CD4-positive, alpha-beta T cell treated with Interleukin-4 for 4 hours (primary cell): ENCODE data around the gene AFG3L2.

Source experiments
- DNase-seq: peaks from one replicate; pipeline ENCODE4 v3.0.0-alpha.2; 2020

The AFG3L2 gene

GRCh38 chr18:12299862-12300261, 77.2 kb downstream of the AFG3L2 start:
- DNase-seq = no peak

GRCh38 chr18:12296457-12296856, 80.6 kb downstream of the AFG3L2 start:
- DNase-seq = no peak

GRCh38 chr18:12296087-12296403, 81.0 kb downstream of the AFG3L2 start:
- no peak for DNase-seq

GRCh38 chr18:12295389-12296086, 81.5 kb downstream of the AFG3L2 start:
- no peak for DNase-seq

- no peak for DNase-seq
Observed at GRCh38 chr18:12293831-12294230, 83.2 kb downstream of the AFG3L2 start.

GRCh38 chr18:12291690-12292089, 85.3 kb downstream of the AFG3L2 start:
- DNase-seq = no peak

GRCh38 chr18:12291161-12291560, 85.9 kb downstream of the AFG3L2 start:
- no peak for DNase-seq

- DNase-seq = no peak
Observed at GRCh38 chr18:12290086-12290485, 86.9 kb downstream of the AFG3L2 start.

- DNase-seq = no peak
Observed at GRCh38 chr18:12288403-12288755, 88.6 kb downstream of the AFG3L2 start.

- no peak for DNase-seq
Observed at GRCh38 chr18:12287684-12288402, 89.2 kb downstream of the AFG3L2 start.

GRCh38 chr18:12287131-12287681, 89.8 kb downstream of the AFG3L2 start:
- no peak for DNase-seq

GRCh38 chr18:12283666-12284065, 93.4 kb downstream of the AFG3L2 start:
- no peak for DNase-seq

GRCh38 chr18:12283256-12283655, 93.8 kb downstream of the AFG3L2 start:
- no peak for DNase-seq

GRCh38 chr18:12282442-12283039, 94.5 kb downstream of the AFG3L2 start:
- DNase-seq = no peak

GRCh38 chr18:12281861-12282260, 95.2 kb downstream of the AFG3L2 start:
- no peak for DNase-seq

GRCh38 chr18:12279781-12280531, 97.1 kb downstream of the AFG3L2 start:
- no peak for DNase-seq
